Ovary (tissue), 9 donors: ENCODE data around the gene GABRB1. TPM values are rescaled to one million over a fixed set of nuclear protein-coding genes. Genes with fewer than 3 reads are reported as not detected.

Experiments used
- DNase-seq, 5 donors: peaks; one replicate each; pipeline ENCODE4 v3.0.0-alpha.2; 2019 to 2020
- H3K27ac ChIP-seq, 2 donors: fragments of 200-600 bp; one replicate each; pipeline versions ENCODE4 v1.5.1 to v1.8.0; 2019 to 2022
- H3K27me3 ChIP-seq: fragments of 200-600 bp; one replicate; pipeline ENCODE4 v1.8.0; 2022
- H3K36me3 ChIP-seq: fragments of 200-600 bp; sonication (generic); one replicate; pipeline ENCODE4 v1.5.1; 2019
- H3K4me1 ChIP-seq: one replicate; pipeline ENCODE4 v1.8.1; 2013; ENCODE audit warnings: mild to moderate bottlenecking, moderate library complexity; ENCODE audit not compliant: insufficient read depth
- H3K4me3 ChIP-seq: fragments of 200-600 bp; sonication (generic); one replicate; pipeline ENCODE4 v1.5.1; 2017
- H3K9me3 ChIP-seq, 2 donors: fragments of 200-600 bp in 1 of 2; sonication (generic) in 1 of 2; one replicate each; pipeline versions ENCODE4 v1.5.1 to v1.8.1; 2013 to 2019; ENCODE audit warnings: mild to moderate bottlenecking in 1 of 2, moderate library complexity in 1 of 2
- CTCF ChIP-seq, 3 donors: fragments of 450-650 bp in 2 of 3; fragments of 200-600 bp in 1 of 3; IDR thresholded peaks; one replicate each; pipeline versions ENCODE4 v1.5.1 to v1.8.0; 2016 to 2022; ENCODE audit warnings: antibody characterized with exemption in 3 of 3, mild to moderate bottlenecking in 1 of 3
- EP300 ChIP-seq: sonication (generic); formaldehyde crosslinking; IDR thresholded peaks from one replicate; pipeline ENCODE4 v1.6.1; 2017; ENCODE audit warnings: antibody characterized with exemption
- POLR2A ChIP-seq: fragments of 450-650 bp; IDR thresholded peaks from one replicate; pipeline ENCODE4 v1.6.1; 2017; ENCODE audit warnings: antibody characterized with exemption, mild to moderate bottlenecking, moderate library complexity
- WGBS, 3 donors: extraction: QIAGEN DNeasy Blood & Tissue Kit in 1 of 3; methylation state at CpG; one replicate each; pipeline versions ENCODE4 v1.1.5 to v1.1.7; 2013 to 2017; 5-methylcytosine and 5-hydroxymethylcytosine counted together
- intact Hi-C, 4 donors: fragments of 100-400 bp; cut with DNase I; formaldehyde crosslinking; loops; one replicate each; pipeline versions ENCODE4 v1.11.0 to v1.15.1; 2022 to 2023
- polyA plus RNA-seq, 2 donors: library from polyadenylated mRNA; stranded (reverse); fragments of 200-250 nt in 1 of 2; fragments of 350-450 nt in 1 of 2; fragmentation: Illumina TruSeq in 1 of 2; extraction: RNeasy Lipid Tissue Mini Kit (QIAGEN cat#74804) in 1 of 2; gene quantifications; one replicate each; pipeline ENCODE4 v1.2.3, GENCODE V29; 2013 to 2014
- total RNA-seq, 7 donors: library from RNA; depleted of rRNA in 2 of 7; stranded (reverse); fragments of >200 nt in 2 of 7; fragmentation: NEBNext Ultra II Directional in 3 of 7; extraction: Animal tissue kit (Norgen Biotek cat#: 25700) in 3 of 7; gene quantifications; one replicate each; pipeline versions ENCODE4 v1.1.0 to v1.2.4, GENCODE V29; 2016 to 2023
- donor health status: DM: no; HTN: no; CAD: no; lungs with moderate emphysema.
- donor health status: DM: no; HTN: no; CAD: no.
- donor health status: Bipolar disorder and iron deficiency.
- donor health status: DM: yes; HTN: yes; CAD: no.
- donor health status: DM: no; HTN: no; CAD: no.
- donor health status: DM: yes; HTN: yes; CAD: no.

GABRB1 gene
- total and polyA plus RNA-seq, 9 donors, result 0.23 to 0.43 TPM; not detected in 7

DNA sequence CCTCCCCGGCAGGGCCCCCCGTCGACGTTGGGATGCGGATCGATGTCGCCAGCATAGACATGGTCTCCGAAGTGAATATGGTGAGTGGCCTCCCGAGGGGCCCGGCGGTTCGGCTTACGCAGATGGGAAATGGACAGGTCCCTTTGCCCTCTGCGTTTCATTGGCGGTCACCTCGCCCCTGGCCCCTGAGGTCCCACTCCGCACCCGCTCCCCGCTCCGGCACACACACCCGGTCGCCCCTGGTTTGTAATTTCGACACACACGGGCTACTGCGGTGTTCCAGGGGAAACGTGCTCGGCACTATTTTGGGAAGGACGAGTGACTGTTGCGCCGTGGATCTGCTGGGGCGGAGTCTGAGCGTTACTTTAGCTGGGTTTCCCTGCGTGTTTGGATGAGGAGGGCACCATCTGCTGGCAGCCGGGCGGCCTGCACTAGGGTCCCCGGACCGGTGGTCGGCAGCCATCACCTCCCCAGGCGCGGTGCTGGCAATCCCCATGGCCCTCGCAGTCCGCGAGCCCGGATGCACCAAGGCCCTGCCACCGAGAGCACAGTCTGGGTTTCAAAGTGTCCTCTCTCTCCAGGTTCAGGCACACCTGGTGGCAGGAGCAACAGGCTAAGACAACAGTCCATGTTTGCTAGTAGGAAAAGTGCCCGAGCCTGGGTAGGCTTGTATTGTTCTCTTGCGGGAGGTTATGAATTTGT lies 1.2 kb downstream of the GABRB1 start:
- TF ChIP-seq EP300, result no peak
- no peak for TF ChIP-seq CTCF (IDR thresholded peaks at IDR 0.05)
- no peak for TF ChIP-seq POLR2A
- Histone ChIP-seq H3K9me3 (no peaks in the 10 kb centered on the region), H3K36me3 (no peaks in the 10 kb centered on the region), H3K27me3 (no peaks in the 10 kb centered on the region), H3K27ac (no peak overlapping the region), H3K4me3 (peak overlapping the region; percentile 40), H3K4me1 (peaks cover 4% of the 10 kb centered on the region)
- WGBS, 3 donors, result 3 to 4% (median 4%) methylated on average over 33 to 47 of the region's 47 CpGs
- intact Hi-C loops, result no loop called here
- peak in 4 of 5 donors; percentile 9 to 48 (median 23) for DNase-seq

GRCh38 chr4:47038263-47038662 lies 6.9 kb downstream of the GABRB1 start:
- Histone ChIP-seq H3K36me3 (no peaks in the 10 kb centered on the region), H3K9me3 (no peaks in the 10 kb centered on the region), H3K4me3 (no peak overlapping the region), H3K27ac (no peak overlapping the region), H3K27me3 (no peaks in the 10 kb centered on the region), H3K4me1 (no peaks in the 10 kb centered on the region)
- WGBS, 3 donors, result 79 to 85% (median 85%) methylated on average over 1 of the region's 1 CpG
- intact Hi-C loops, result no loop called here
- DNase-seq, result no peak
- TF ChIP-seq CTCF (IDR thresholded peaks at IDR 0.05) (no peak), EP300 (no peak), POLR2A (no peak)

- intact Hi-C loops, result no loop called here
- TF ChIP-seq POLR2A (no peak), EP300 (no peak), CTCF (IDR thresholded peaks at IDR 0.05) (no peak)
- no peaks in the 10 kb centered on the region for H3K36me3 ChIP-seq
- no peaks in the 10 kb centered on the region for H3K4me1 ChIP-seq
- 86 to 89% (median 87%) methylated on average over 3 of the region's 3 CpGs for WGBS, 3 donors
- H3K9me3 ChIP-seq, result no peaks in the 10 kb centered on the region
- no peak overlapping the region for H3K4me3 ChIP-seq
- H3K27ac ChIP-seq, result no peak overlapping the region
- no peaks in the 10 kb centered on the region for H3K27me3 ChIP-seq
- DNase-seq, result no peak
Observed at GRCh38 chr4:47040828-47041227, 9.5 kb downstream of the GABRB1 start.

- intact Hi-C loops, result no loop called here
Observed at GRCh38 chr4:47043821-47044220, 12.5 kb downstream of the GABRB1 start.

More at GRCh38 chr4:47043821-47044220, 12.5 kb downstream of the GABRB1 start:
- Histone ChIP-seq H3K27ac (no peak overlapping the region), H3K4me3 (no peak overlapping the region), H3K27me3 (no peaks in the 10 kb centered on the region), H3K36me3 (no peaks in the 10 kb centered on the region), H3K4me1 (no peaks in the 10 kb centered on the region), H3K9me3 (no peaks in the 10 kb centered on the region)
- TF ChIP-seq POLR2A (no peak), CTCF (IDR thresholded peaks at IDR 0.05) (no peak), EP300 (no peak)
- WGBS, 3 donors, result 51 to 64% (median 55%) methylated on average over 3 of the region's 3 CpGs
- no peak for DNase-seq
